ENCODE results near the gene TTC7B. TPM values are rescaled to one million over a fixed set of nuclear protein-coding genes. Genes with fewer than 3 reads are reported as not detected.
"Not testable (repeated sequence)": the region's sequence is repeated elsewhere in the genome, so short reads cannot be mapped to it uniquely, and the experiment has no call there.

TTC7B gene
- total RNA-seq, 1 experiment from 2014 or later = 14.6 TPM

GRCh38 chr14:90838531-90838930, 22.3 kb upstream of the TTC7B start:
- in situ Hi-C loops (cut with HindIII; ENCODE audit: low pct_unique_long_range_greater_than_20kb, low sequenced_read_pairs) = not testable (repeated sequence)

GRCh38 chr14:90837355-90837754, 21.1 kb upstream of the TTC7B start:
- in situ Hi-C loops (cut with HindIII; ENCODE audit: low pct_unique_long_range_greater_than_20kb, low sequenced_read_pairs) = no loop called here
- no peak for DNase-seq (ENCODE audit: low read depth)

More at GRCh38 chr14:90838531-90838930, 22.3 kb upstream of the TTC7B start:
- DNase-seq (ENCODE audit: low read depth) = not testable (repeated sequence)

GRCh38 chr14:90836692-90837063, 20.4 kb upstream of the TTC7B start:
- no peak for DNase-seq (ENCODE audit: low read depth)
- in situ Hi-C loops (cut with HindIII; ENCODE audit: low pct_unique_long_range_greater_than_20kb, low sequenced_read_pairs) = no loop called here

GRCh38 chr14:90831821-90832220, 15.6 kb upstream of the TTC7B start:
- no peak for DNase-seq (ENCODE audit: low read depth)
- in situ Hi-C loops (cut with HindIII; ENCODE audit: low pct_unique_long_range_greater_than_20kb, low sequenced_read_pairs) = no loop called here

- DNase-seq (ENCODE audit: low read depth) = no peak
- in situ Hi-C loops (cut with HindIII; ENCODE audit: low pct_unique_long_range_greater_than_20kb, low sequenced_read_pairs) = no loop called here
Observed at GRCh38 chr14:90830931-90831701, 14.9 kb upstream of the TTC7B start.

GRCh38 chr14:90829677-90830076, 13.4 kb upstream of the TTC7B start:
- in situ Hi-C loops (cut with HindIII; ENCODE audit: low pct_unique_long_range_greater_than_20kb, low sequenced_read_pairs) = no loop called here
- no peak for DNase-seq (ENCODE audit: low read depth)

GRCh38 chr14:90828642-90829487, 12.6 kb upstream of the TTC7B start:
- in situ Hi-C loops (cut with HindIII; ENCODE audit: low pct_unique_long_range_greater_than_20kb, low sequenced_read_pairs) = no loop called here
- no peak for DNase-seq (ENCODE audit: low read depth)

GRCh38 chr14:90827919-90828610, 11.8 kb upstream of the TTC7B start:
- peak; percentile 69 for DNase-seq (ENCODE audit: low read depth)
- in situ Hi-C loops (cut with HindIII; ENCODE audit: low pct_unique_long_range_greater_than_20kb, low sequenced_read_pairs) = no loop called here

- not testable (repeated sequence) for DNase-seq (ENCODE audit: low read depth)
Observed at GRCh38 chr14:90823542-90823941, 7.3 kb upstream of the TTC7B start.

GRCh38 chr14:90820958-90821357, 4.7 kb upstream of the TTC7B start:
- in situ Hi-C loops (cut with HindIII; ENCODE audit: low pct_unique_long_range_greater_than_20kb, low sequenced_read_pairs) = no loop called here
- DNase-seq (ENCODE audit: low read depth) = no peak

More at GRCh38 chr14:90823542-90823941, 7.3 kb upstream of the TTC7B start:
- in situ Hi-C loops (cut with HindIII; ENCODE audit: low pct_unique_long_range_greater_than_20kb, low sequenced_read_pairs) = not testable (repeated sequence)

GRCh38 chr14:90819734-90820393, 3.6 kb upstream of the TTC7B start:
- no peak for DNase-seq (ENCODE audit: low read depth)
- in situ Hi-C loops (cut with HindIII; ENCODE audit: low pct_unique_long_range_greater_than_20kb, low sequenced_read_pairs) = no loop called here

GRCh38 chr14:90818715-90819114, 2.5 kb upstream of the TTC7B start:
- in situ Hi-C loops (cut with HindIII; ENCODE audit: low pct_unique_long_range_greater_than_20kb, low sequenced_read_pairs) = no loop called here
- no peak for DNase-seq (ENCODE audit: low read depth)

- DNase-seq (ENCODE audit: low read depth) = no peak
- in situ Hi-C loops (cut with HindIII; ENCODE audit: low pct_unique_long_range_greater_than_20kb, low sequenced_read_pairs) = no loop called here
Observed at GRCh38 chr14:90816681-90817436, 629 bp upstream of the TTC7B start.

- in situ Hi-C loops (cut with HindIII; ENCODE audit: low pct_unique_long_range_greater_than_20kb, low sequenced_read_pairs) = no loop called here
- no peak for DNase-seq (ENCODE audit: low read depth)
Observed at GRCh38 chr14:90815572-90815821, 733 bp downstream of the TTC7B start.

GRCh38 chr14:90814806-90815571, 1.2 kb downstream of the TTC7B start:
- in situ Hi-C loops (cut with HindIII; ENCODE audit: low pct_unique_long_range_greater_than_20kb, low sequenced_read_pairs) = no loop called here

GRCh38 chr14:90813442-90813841, 2.8 kb downstream of the TTC7B start:
- in situ Hi-C loops (cut with HindIII; ENCODE audit: low pct_unique_long_range_greater_than_20kb, low sequenced_read_pairs) = no loop called here
- DNase-seq (ENCODE audit: low read depth) = no peak

More at GRCh38 chr14:90814806-90815571, 1.2 kb downstream of the TTC7B start:
- DNase-seq (ENCODE audit: low read depth) = no peak

- in situ Hi-C loops (cut with HindIII; ENCODE audit: low pct_unique_long_range_greater_than_20kb, low sequenced_read_pairs) = no loop called here
- no peak for DNase-seq (ENCODE audit: low read depth)
Observed at GRCh38 chr14:90812109-90812508, 4.1 kb downstream of the TTC7B start.

Data from Caki2 (cell line).